Tibial artery (tissue), 4 donors: Measurements from ENCODE around the gene CMTM4.
"Not testable (repeated sequence)": the region's sequence is repeated elsewhere in the genome, so short reads cannot be mapped to it uniquely, and the experiment has no call there.

Experiments
- DNase-seq, 2 donors: peaks; one replicate each; pipeline ENCODE4 v3.0.0-alpha.2; 2019
- H3K27ac ChIP-seq, 2 donors: fragments of 200-600 bp; sonication (generic) in 1 of 2; 1 replicate in 1 of 2; 2 replicates in 1 of 2; pipeline ENCODE4 v1.5.1; 2018 to 2019; ENCODE audit warnings: mild to moderate bottlenecking in 1 of 2
- H3K27me3 ChIP-seq, 2 donors: fragments of 200-600 bp; sonication (generic) in 1 of 2; one replicate each; pipeline versions ENCODE4 v1.5.1 to v1.6.0; 2016 to 2019
- H3K36me3 ChIP-seq, 3 donors: fragments of 200-600 bp; sonication (generic) in 2 of 3; one replicate each; pipeline ENCODE4 v1.5.1; 2016 to 2019; ENCODE audit warnings: mild to moderate bottlenecking in 2 of 3
- H3K4me1 ChIP-seq, 4 donors: fragments of 200-600 bp; sonication (generic) in 2 of 4; 1 replicate in 3 of 4; 2 replicates in 1 of 4; pipeline ENCODE4 v1.5.1; 2016 to 2019
- H3K4me3 ChIP-seq, 2 donors: fragments of 200-600 bp; sonication (generic) in 1 of 2; 1 replicate in 1 of 2; 2 replicates in 1 of 2; pipeline ENCODE4 v1.5.1; 2018 to 2019; ENCODE audit warnings: mild to moderate bottlenecking in 2 of 2
- H3K9me3 ChIP-seq, 3 donors: fragments of 200-600 bp; sonication (generic) in 1 of 3; one replicate each; pipeline ENCODE4 v1.5.1; 2016 to 2019
- CTCF ChIP-seq, 2 experiments: fragments of 200-600 bp in 1 of 2; fragments of 450-650 bp in 1 of 2; IDR thresholded peaks; one replicate each; pipeline ENCODE4 v1.5.1; 2017 to 2019; ENCODE audit warnings: antibody characterized with exemption in 2 of 2, mild to moderate bottlenecking in 1 of 2, moderate library complexity in 1 of 2
- intact Hi-C: fragments of 100-400 bp; cut with DNase I; formaldehyde crosslinking; loops from one replicate; pipeline ENCODE4 v1.15.0; 2023; ENCODE audit warnings: low total_unique reads

The CMTM4 gene

GRCh38 chr16:66639091-66639885, 57.3 kb downstream of the CMTM4 start:
- Histone ChIP-seq H3K27ac (no peak overlapping the region), H3K36me3 (peaks cover 0 to 4% (median 0%) of the 10 kb centered on the region in 3 donors), H3K4me1 (no peaks in the 10 kb centered on the region), H3K4me3 (no peak overlapping the region), H3K27me3 (no peaks in the 10 kb centered on the region), H3K9me3 (no peaks in the 10 kb centered on the region)
- intact Hi-C loops = no loop called here
- TF ChIP-seq CTCF (IDR thresholded peaks at IDR 0.05) = no peak
- no peak for DNase-seq

DNA sequence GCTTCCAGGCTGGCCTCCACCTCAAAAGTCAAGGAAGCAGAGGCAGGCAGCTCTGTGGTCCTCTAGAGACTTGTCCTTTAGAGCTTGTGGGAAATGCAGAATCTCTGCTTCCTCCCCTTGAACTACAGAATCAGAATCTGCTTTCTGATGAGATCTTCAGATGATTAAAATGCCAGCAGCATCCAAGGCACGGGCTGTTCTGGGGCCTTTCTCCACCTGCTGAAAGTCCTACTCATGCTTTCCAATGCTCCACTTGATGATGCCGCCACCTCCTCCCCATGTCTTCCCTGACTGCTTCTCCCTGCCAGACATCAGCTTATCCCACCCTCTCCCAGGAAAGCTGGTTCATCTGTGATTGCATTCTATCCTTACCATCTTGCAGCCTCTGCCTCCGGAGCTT, 58.7 kb downstream of the CMTM4 start:
- intact Hi-C loops = no loop called here
- H3K27ac ChIP-seq = no peak overlapping the region

DNA sequence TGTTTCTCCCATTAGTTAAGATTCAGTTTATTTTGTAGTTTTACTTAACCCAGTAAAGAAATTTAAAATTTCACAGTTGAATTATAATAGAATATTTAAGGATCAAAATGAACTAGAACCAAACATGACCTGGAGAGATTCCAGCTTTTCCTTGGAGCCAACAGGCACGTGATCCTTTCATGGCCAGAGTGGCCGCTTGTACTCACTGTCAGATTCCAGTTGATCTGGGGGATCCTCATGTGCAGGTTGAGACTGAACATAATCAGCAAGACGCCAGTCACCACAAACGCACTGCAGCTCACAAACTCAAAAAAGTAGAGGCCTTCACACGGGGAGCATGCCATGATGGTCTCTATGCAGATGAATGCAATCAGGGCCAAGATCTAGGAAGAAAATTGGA, 60.3 kb downstream of the CMTM4 start:
- intact Hi-C loops = no loop called here
- Histone ChIP-seq H3K36me3 (peaks cover 0 to 10% (median 0%) of the 10 kb centered on the region in 3 donors), H3K27me3 (no peaks in the 10 kb centered on the region), H3K4me3 (no peak overlapping the region), H3K27ac (no peak overlapping the region), H3K9me3 (no peaks in the 10 kb centered on the region), H3K4me1 (no peaks in the 10 kb centered on the region)
- DNase-seq = no peak
- TF ChIP-seq CTCF (IDR thresholded peaks at IDR 0.05) = no peak

More for the DNA sequence above, 58.7 kb downstream of the CMTM4 start:
- no peaks in the 10 kb centered on the region for H3K4me1 ChIP-seq
- TF ChIP-seq CTCF (IDR thresholded peaks at IDR 0.05) = no peak
- H3K4me3 ChIP-seq = no peak overlapping the region
- H3K27me3 ChIP-seq = no peaks in the 10 kb centered on the region
- H3K9me3 ChIP-seq = no peaks in the 10 kb centered on the region
- H3K36me3 ChIP-seq = peaks cover 0 to 10% (median 0%) of the 10 kb centered on the region in 3 donors
- DNase-seq = no peak

- Histone ChIP-seq H3K36me3 (peaks cover 0 to 10% (median 0%) of the 10 kb centered on the region in 3 donors), H3K27ac (no peak overlapping the region), H3K9me3 (no peaks in the 10 kb centered on the region), H3K4me3 (no peak overlapping the region), H3K4me1 (no peaks in the 10 kb centered on the region), H3K27me3 (no peaks in the 10 kb centered on the region)
- TF ChIP-seq CTCF (IDR thresholded peaks at IDR 0.05) = no peak
- no peak for DNase-seq
- intact Hi-C loops = no loop called here
Observed at GRCh38 chr16:66635406-66635805, 61.1 kb downstream of the CMTM4 start.

GRCh38 chr16:66634527-66635196, 61.9 kb downstream of the CMTM4 start:
- intact Hi-C loops = no loop called here
- no peak for TF ChIP-seq CTCF (IDR thresholded peaks at IDR 0.05)

DNA sequence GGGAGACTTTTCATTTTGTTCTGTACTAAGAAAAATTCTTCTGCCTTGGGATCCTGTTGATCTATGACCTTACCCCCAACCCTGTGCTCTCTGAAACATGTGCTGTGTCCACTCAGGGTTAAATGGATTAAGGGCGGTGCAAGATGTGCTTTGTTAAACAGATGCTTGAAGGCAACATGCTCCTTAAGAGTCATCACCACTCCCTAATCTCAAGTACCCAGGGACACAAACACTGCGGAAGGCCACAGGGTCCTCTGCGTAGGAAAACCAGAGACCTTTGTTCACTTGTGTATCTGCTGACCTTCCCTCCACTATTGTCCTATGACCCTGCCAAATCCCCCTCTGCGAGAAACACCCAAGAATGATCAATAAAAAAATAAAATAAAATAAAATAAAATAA, 65.0 kb downstream of the CMTM4 start:
- H3K27me3 ChIP-seq, H3K4me1 ChIP-seq, H3K27ac ChIP-seq, intact Hi-C loops, DNase-seq, H3K4me3 ChIP-seq, H3K9me3 ChIP-seq: not testable (repeated sequence)
- H3K36me3 ChIP-seq = peaks cover 0 to 10% (median 0%) of the 10 kb centered on the region in 3 donors

More at GRCh38 chr16:66634527-66635196, 61.9 kb downstream of the CMTM4 start:
- H3K4me1 ChIP-seq = no peaks in the 10 kb centered on the region
- H3K9me3 ChIP-seq = no peaks in the 10 kb centered on the region
- no peak overlapping the region for H3K4me3 ChIP-seq
- DNase-seq = no peak
- H3K27me3 ChIP-seq = no peaks in the 10 kb centered on the region
- H3K27ac ChIP-seq = no peak overlapping the region
- peaks cover 0 to 10% (median 0%) of the 10 kb centered on the region in 3 donors for H3K36me3 ChIP-seq

GRCh38 chr16:66630561-66631260, 65.8 kb downstream of the CMTM4 start:
- H3K4me1 ChIP-seq, H3K27me3 ChIP-seq, H3K4me3 ChIP-seq, DNase-seq, H3K9me3 ChIP-seq, H3K27ac ChIP-seq, intact Hi-C loops: not testable (repeated sequence)
- H3K36me3 ChIP-seq = peaks cover 0 to 10% (median 0%) of the 10 kb centered on the region in 3 donors
